ENCODE results near the gene MTMR2.

The MTMR2 gene

DNA sequence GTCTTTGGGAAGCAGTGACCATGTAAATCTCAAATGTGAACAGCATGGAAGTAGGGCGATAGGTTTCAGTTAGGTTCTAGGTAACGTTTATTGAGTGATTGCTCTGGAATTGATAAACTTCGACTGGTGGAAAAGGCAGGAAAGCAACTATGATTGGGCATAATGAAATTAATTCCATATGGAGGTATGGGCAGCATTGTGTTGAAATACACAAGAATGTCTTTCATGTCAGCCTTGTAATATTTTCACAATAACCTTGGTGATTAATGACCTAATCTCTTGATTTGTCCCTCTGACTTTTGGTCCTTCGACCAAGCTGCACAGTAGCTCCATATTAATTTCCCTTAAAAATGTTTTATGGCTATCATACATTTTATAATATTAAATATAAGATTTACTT is 130.8 kb downstream of the MTMR2 start:
- Histone ChIP-seq H3K4me2 (ENCODE audit: insufficient read depth, low read length, poor library complexity, severe bottlenecking) (no peak overlapping the region), H3K9ac (ENCODE audit: low read depth, low read length, poor library complexity) (no peak overlapping the region), H3K4me3 (ENCODE audit: low read length in 2 of 2) (no peak overlapping the region), H4K91ac (ENCODE audit: low read depth, low read length, poor library complexity) (no peak overlapping the region), H3K14ac (ENCODE audit: low read length) (no peak overlapping the region), H2BK12ac (ENCODE audit: low read length) (no peak overlapping the region), H3K79me1 (ENCODE audit: low read depth, low read length) (peaks cover 5% of the 10 kb centered on the region), H2BK15ac (ENCODE audit: low read length) (no peak overlapping the region), H2BK5ac (ENCODE audit: low read length) (no peak overlapping the region), H3K9me3 (replicated peaks in 1 of 2; ENCODE audit: control insufficient read depth in 2 of 2, insufficient read depth in 1 of 2, low read depth in 1 of 2, low read length in 2 of 2) (no peaks in the 10 kb centered on the region), H3K18ac (ENCODE audit: low read length) (no peak overlapping the region), H2AFZ (ENCODE audit: low read length) (no peak overlapping the region), H2BK120ac (ENCODE audit: low read depth, low read length) (no peak overlapping the region), H3K36me3 (replicated peaks in 1 of 2; ENCODE audit: control insufficient read depth in 2 of 2, insufficient read depth in 2 of 2, low read length in 2 of 2) (peaks cover 0 to 50% of the 10 kb centered on the region in 2 donors), H3K4me1 (ENCODE audit: control insufficient read depth in 2 of 2, insufficient read depth in 1 of 2, low read depth in 1 of 2, low read length in 2 of 2) (peaks cover 0 to 7% of the 10 kb centered on the region in 2 donors), H4K8ac (ENCODE audit: low read depth, low read length) (no peak overlapping the region), H3K27me3 (ENCODE audit: control insufficient read depth in 3 of 3, insufficient read depth in 3 of 3, low read depth in 1 of 3, low read length in 3 of 3) (no peaks in the 10 kb centered on the region), H2AK5ac (ENCODE audit: low read depth, low read length) (no peak overlapping the region), H3K23ac (ENCODE audit: low read depth, low read length, poor library complexity) (no peak overlapping the region), H3K4ac (ENCODE audit: low read length) (no peak overlapping the region), H3K27ac (replicated peaks; ENCODE audit: low read length) (no peak overlapping the region)
- no peak for DNase-seq (ENCODE audit: low spot score)
- no CpG with 5 or more reads among the region's 4 CpGs for WGBS, 2 donors (ENCODE audit: extremely low coverage in 2 of 2, insufficient read length in 2 of 2, insufficient replicate concordance in 1 of 2)

DNA sequence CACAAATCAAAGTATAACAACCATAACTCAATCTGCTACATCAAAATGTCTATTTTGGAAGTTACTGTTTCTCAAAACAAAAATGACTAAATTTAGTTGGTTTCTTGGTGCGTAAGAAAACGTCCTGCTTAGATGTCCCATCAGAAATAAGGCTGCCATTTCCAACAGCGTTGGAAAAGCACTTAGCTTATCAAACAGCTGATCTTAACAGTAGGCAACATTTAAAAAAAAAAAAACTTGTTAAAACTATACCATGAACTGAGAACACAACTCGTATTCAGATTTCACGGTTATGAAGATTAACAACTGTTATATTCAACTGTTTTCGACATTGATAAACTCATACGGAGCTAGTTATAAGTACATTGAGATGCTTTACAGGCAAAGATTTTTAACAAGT is 131.2 kb downstream of the MTMR2 start:
- no peak overlapping the region for H3K27ac ChIP-seq (replicated peaks; ENCODE audit: low read length)
- no peak for DNase-seq (ENCODE audit: low spot score)
- H3K4me3 ChIP-seq (ENCODE audit: low read length in 2 of 2) = no peak overlapping the region

DNA sequence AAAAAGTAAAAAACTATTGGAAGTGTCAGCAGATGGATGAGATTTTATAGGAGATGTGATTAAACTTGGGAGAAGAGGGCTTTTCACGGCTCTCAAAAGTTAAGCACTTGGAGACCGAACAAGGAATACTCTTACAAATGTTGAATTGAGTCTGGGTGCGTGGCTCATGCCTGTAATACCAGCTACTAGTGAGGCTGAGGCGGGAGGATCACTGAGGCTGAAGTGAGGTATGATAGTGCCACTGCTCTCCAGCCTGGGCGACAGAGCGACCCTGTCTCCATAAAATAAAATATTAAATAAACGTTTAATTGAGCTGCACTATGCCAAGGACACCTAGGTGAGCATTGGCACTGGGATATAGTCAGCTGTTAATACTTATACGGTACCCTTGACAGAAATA is 131.7 kb downstream of the MTMR2 start:
- DNase-seq (ENCODE audit: low spot score) = no peak
- H2AK5ac ChIP-seq (ENCODE audit: low read depth, low read length) = no peak overlapping the region
- H3K4me3 ChIP-seq (ENCODE audit: low read length in 2 of 2) = peak overlapping the region in 1 of 2 donors; percentile 73
- no peak overlapping the region for H3K4me2 ChIP-seq (ENCODE audit: insufficient read depth, low read length, poor library complexity, severe bottlenecking)
- no peak overlapping the region for H2BK120ac ChIP-seq (ENCODE audit: low read depth, low read length)
- WGBS, 2 donors (ENCODE audit: extremely low coverage in 2 of 2, insufficient read length in 2 of 2, insufficient replicate concordance in 1 of 2) = no CpG with 5 or more reads among the region's 8 CpGs
- peaks cover 0 to 56% of the 10 kb centered on the region in 2 donors for H3K36me3 ChIP-seq (replicated peaks in 1 of 2; ENCODE audit: control insufficient read depth in 2 of 2, insufficient read depth in 2 of 2, low read length in 2 of 2)
- H3K27ac ChIP-seq (replicated peaks; ENCODE audit: low read length) = no peak overlapping the region
- H3K14ac ChIP-seq (ENCODE audit: low read length) = no peak overlapping the region
- H2AFZ ChIP-seq (ENCODE audit: low read length) = no peak overlapping the region
- H2BK5ac ChIP-seq (ENCODE audit: low read length) = no peak overlapping the region
- H2BK12ac ChIP-seq (ENCODE audit: low read length) = no peak overlapping the region
- no peak overlapping the region for H2BK15ac ChIP-seq (ENCODE audit: low read length)
- H3K9me3 ChIP-seq (replicated peaks in 1 of 2; ENCODE audit: control insufficient read depth in 2 of 2, insufficient read depth in 1 of 2, low read depth in 1 of 2, low read length in 2 of 2) = no peaks in the 10 kb centered on the region
- peaks cover 0 to 7% of the 10 kb centered on the region in 2 donors for H3K4me1 ChIP-seq (ENCODE audit: control insufficient read depth in 2 of 2, insufficient read depth in 1 of 2, low read depth in 1 of 2, low read length in 2 of 2)
- no peak overlapping the region for H4K91ac ChIP-seq (ENCODE audit: low read depth, low read length, poor library complexity)
- no peak overlapping the region for H3K18ac ChIP-seq (ENCODE audit: low read length)
- H4K8ac ChIP-seq (ENCODE audit: low read depth, low read length) = no peak overlapping the region
- H3K23ac ChIP-seq (ENCODE audit: low read depth, low read length, poor library complexity) = no peak overlapping the region
- H3K27me3 ChIP-seq (ENCODE audit: control insufficient read depth in 3 of 3, insufficient read depth in 3 of 3, low read depth in 1 of 3, low read length in 3 of 3) = no peaks in the 10 kb centered on the region
- peaks cover 5% of the 10 kb centered on the region for H3K79me1 ChIP-seq (ENCODE audit: low read depth, low read length)
- no peak overlapping the region for H3K4ac ChIP-seq (ENCODE audit: low read length)
- H3K9ac ChIP-seq (ENCODE audit: low read depth, low read length, poor library complexity) = peak overlapping the region; percentile 45

More for the DNA sequence above, 131.2 kb downstream of the MTMR2 start:
- Histone ChIP-seq H3K79me1 (ENCODE audit: low read depth, low read length) (peaks cover 5% of the 10 kb centered on the region), H3K9me3 (replicated peaks in 1 of 2; ENCODE audit: control insufficient read depth in 2 of 2, insufficient read depth in 1 of 2, low read depth in 1 of 2, low read length in 2 of 2) (no peaks in the 10 kb centered on the region), H2BK5ac (ENCODE audit: low read length) (no peak overlapping the region), H3K18ac (ENCODE audit: low read length) (no peak overlapping the region), H3K23ac (ENCODE audit: low read depth, low read length, poor library complexity) (no peak overlapping the region), H2BK12ac (ENCODE audit: low read length) (no peak overlapping the region), H4K8ac (ENCODE audit: low read depth, low read length) (no peak overlapping the region), H4K91ac (ENCODE audit: low read depth, low read length, poor library complexity) (no peak overlapping the region), H3K4me1 (ENCODE audit: control insufficient read depth in 2 of 2, insufficient read depth in 1 of 2, low read depth in 1 of 2, low read length in 2 of 2) (peaks cover 0 to 7% of the 10 kb centered on the region in 2 donors), H3K36me3 (replicated peaks in 1 of 2; ENCODE audit: control insufficient read depth in 2 of 2, insufficient read depth in 2 of 2, low read length in 2 of 2) (peaks cover 0 to 54% of the 10 kb centered on the region in 2 donors), H2AFZ (ENCODE audit: low read length) (no peak overlapping the region), H3K4ac (ENCODE audit: low read length) (no peak overlapping the region), H2BK120ac (ENCODE audit: low read depth, low read length) (no peak overlapping the region), H3K4me2 (ENCODE audit: insufficient read depth, low read length, poor library complexity, severe bottlenecking) (no peak overlapping the region), H2BK15ac (ENCODE audit: low read length) (no peak overlapping the region), H3K14ac (ENCODE audit: low read length) (no peak overlapping the region), H2AK5ac (ENCODE audit: low read depth, low read length) (no peak overlapping the region), H3K27me3 (ENCODE audit: control insufficient read depth in 3 of 3, insufficient read depth in 3 of 3, low read depth in 1 of 3, low read length in 3 of 3) (no peaks in the 10 kb centered on the region), H3K9ac (ENCODE audit: low read depth, low read length, poor library complexity) (no peak overlapping the region)
- WGBS, 2 donors (ENCODE audit: extremely low coverage in 2 of 2, insufficient read length in 2 of 2, insufficient replicate concordance in 1 of 2) = no CpG with 5 or more reads among the region's 7 CpGs

DNA sequence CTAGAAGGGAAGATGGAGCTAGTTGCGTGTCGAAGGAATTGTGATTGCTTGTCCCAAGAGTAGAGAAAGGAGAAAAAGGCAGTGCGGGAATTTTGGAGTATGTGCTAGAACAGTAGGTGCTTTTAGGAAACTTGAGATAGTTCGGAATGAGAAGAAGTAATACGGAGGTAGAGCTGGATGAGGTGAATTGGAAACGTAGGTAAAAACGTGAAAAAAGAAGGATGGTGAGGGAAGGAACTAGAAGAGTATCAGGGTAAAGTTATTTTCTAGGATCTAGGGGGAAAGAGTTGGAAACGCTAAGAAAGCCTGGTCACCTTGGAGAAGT is 132.2 kb downstream of the MTMR2 start:
- Histone ChIP-seq H3K27me3 (ENCODE audit: control insufficient read depth in 3 of 3, insufficient read depth in 3 of 3, low read depth in 1 of 3, low read length in 3 of 3) (no peaks in the 10 kb centered on the region), H4K8ac (ENCODE audit: low read depth, low read length) (no peak overlapping the region), H3K36me3 (replicated peaks in 1 of 2; ENCODE audit: control insufficient read depth in 2 of 2, insufficient read depth in 2 of 2, low read length in 2 of 2) (peaks cover 0 to 59% of the 10 kb centered on the region in 2 donors), H3K14ac (ENCODE audit: low read length) (no peak overlapping the region), H2BK15ac (ENCODE audit: low read length) (no peak overlapping the region), H2AFZ (ENCODE audit: low read length) (no peak overlapping the region), H3K27ac (replicated peaks; ENCODE audit: low read length) (no peak overlapping the region), H4K91ac (ENCODE audit: low read depth, low read length, poor library complexity) (no peak overlapping the region), H3K18ac (ENCODE audit: low read length) (no peak overlapping the region), H2BK120ac (ENCODE audit: low read depth, low read length) (no peak overlapping the region), H3K79me1 (ENCODE audit: low read depth, low read length) (peaks cover 5% of the 10 kb centered on the region), H3K4me2 (ENCODE audit: insufficient read depth, low read length, poor library complexity, severe bottlenecking) (peak overlapping the region; percentile 67), H3K23ac (ENCODE audit: low read depth, low read length, poor library complexity) (no peak overlapping the region), H3K4ac (ENCODE audit: low read length) (no peak overlapping the region), H3K4me3 (ENCODE audit: low read length in 2 of 2) (peak overlapping the region in 1 of 2 donors; percentile 73), H2BK12ac (ENCODE audit: low read length) (no peak overlapping the region), H3K4me1 (ENCODE audit: control insufficient read depth in 2 of 2, insufficient read depth in 1 of 2, low read depth in 1 of 2, low read length in 2 of 2) (peaks cover 0 to 7% of the 10 kb centered on the region in 2 donors), H2AK5ac (ENCODE audit: low read depth, low read length) (no peak overlapping the region), H3K9ac (ENCODE audit: low read depth, low read length, poor library complexity) (no peak overlapping the region), H2BK5ac (ENCODE audit: low read length) (no peak overlapping the region), H3K9me3 (replicated peaks in 1 of 2; ENCODE audit: control insufficient read depth in 2 of 2, insufficient read depth in 1 of 2, low read depth in 1 of 2, low read length in 2 of 2) (no peaks in the 10 kb centered on the region)
- DNase-seq (ENCODE audit: low spot score) = no peak
- WGBS, 2 donors (ENCODE audit: extremely low coverage in 2 of 2, insufficient read length in 2 of 2, insufficient replicate concordance in 1 of 2) = 100% methylated on average over 4 of the region's 8 CpGs
